ENCODE measurements around the gene SLC28A3. TPM values are rescaled to one million over a fixed set of nuclear protein-coding genes. Genes with fewer than 3 reads are reported as not detected.

The SLC28A3 gene
- total and polyA plus RNA-seq, 10 of the 15 experiments (the other 5 are each of a cell fraction or from before 2014, with no cell fraction given): 0.03 to 0.39 (median 0.07) TPM; not detected in 2

- no peak for TF ChIP-seq ZBTB40 (IDR thresholded peaks at IDR 0.05; ENCODE audit: borderline replicate concordance)
- TF ChIP-seq BRCA1 (IDR thresholded peaks at IDR 0.05; ENCODE audit: low read depth, low read length): no peak
- peak; percentile 45 for TF ChIP-seq RELA (IDR thresholded peaks at IDR 0.05; ENCODE audit: borderline replicate concordance, partially characterized antibody)
- TF ChIP-seq, protein P1, sequence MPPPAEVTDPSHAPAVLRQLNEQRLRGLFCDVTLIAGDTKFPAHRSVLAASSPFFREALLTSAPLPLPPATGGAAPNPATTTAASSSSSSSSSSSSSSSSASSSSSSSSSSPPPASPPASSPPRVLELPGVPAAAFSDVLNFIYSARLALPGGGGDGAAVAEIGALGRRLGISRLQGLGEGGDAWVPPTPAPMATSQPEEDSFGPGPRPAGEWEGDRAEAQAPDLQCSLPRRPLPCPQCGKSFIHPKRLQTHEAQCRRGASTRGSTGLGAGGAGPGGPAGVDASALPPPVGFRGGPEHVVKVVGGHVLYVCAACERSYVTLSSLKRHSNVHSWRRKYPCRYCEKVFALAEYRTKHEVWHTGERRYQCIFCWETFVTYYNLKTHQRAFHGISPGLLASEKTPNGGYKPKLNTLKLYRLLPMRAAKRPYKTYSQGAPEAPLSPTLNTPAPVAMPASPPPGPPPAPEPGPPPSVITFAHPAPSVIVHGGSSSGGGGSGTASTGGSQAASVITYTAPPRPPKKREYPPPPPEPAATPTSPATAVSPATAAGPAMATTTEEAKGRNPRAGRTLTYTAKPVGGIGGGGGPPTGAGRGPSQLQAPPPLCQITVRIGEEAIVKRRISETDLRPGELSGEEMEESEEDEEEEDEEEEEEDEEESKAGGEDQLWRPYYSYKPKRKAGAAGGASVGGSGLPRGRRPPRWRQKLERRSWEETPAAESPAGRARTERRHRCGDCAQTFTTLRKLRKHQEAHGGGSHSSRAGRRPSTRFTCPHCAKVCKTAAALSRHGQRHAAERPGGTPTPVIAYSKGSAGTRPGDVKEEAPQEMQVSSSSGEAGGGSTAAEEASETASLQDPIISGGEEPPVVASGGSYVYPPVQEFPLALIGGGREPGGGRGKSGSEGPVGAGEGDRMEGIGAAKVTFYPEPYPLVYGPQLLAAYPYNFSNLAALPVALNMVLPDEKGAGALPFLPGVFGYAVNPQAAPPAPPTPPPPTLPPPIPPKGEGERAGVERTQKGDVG (CRISPR knock-in tag; IDR thresholded peaks at IDR 0.05): no peak
- no peak for TF ChIP-seq POLR2AphosphoS2 (IDR thresholded peaks at IDR 0.05; ENCODE audit: low read depth, low read length)
- TF ChIP-seq HDAC6 (IDR thresholded peaks at IDR 0.05; ENCODE audit: unreplicated experiment): no peak
- no peak for TF ChIP-seq CBX3 (IDR thresholded peaks at IDR 0.05; ENCODE audit: borderline replicate concordance, low read depth)
- no peak for TF ChIP-seq ESRRA (IDR thresholded peaks at IDR 0.05; ENCODE audit: low read length)
- TF ChIP-seq MYB (IDR thresholded peaks at IDR 0.05; ENCODE audit: borderline replicate concordance, low read depth, low read length): no peak
- TF ChIP-seq, protein P2, sequence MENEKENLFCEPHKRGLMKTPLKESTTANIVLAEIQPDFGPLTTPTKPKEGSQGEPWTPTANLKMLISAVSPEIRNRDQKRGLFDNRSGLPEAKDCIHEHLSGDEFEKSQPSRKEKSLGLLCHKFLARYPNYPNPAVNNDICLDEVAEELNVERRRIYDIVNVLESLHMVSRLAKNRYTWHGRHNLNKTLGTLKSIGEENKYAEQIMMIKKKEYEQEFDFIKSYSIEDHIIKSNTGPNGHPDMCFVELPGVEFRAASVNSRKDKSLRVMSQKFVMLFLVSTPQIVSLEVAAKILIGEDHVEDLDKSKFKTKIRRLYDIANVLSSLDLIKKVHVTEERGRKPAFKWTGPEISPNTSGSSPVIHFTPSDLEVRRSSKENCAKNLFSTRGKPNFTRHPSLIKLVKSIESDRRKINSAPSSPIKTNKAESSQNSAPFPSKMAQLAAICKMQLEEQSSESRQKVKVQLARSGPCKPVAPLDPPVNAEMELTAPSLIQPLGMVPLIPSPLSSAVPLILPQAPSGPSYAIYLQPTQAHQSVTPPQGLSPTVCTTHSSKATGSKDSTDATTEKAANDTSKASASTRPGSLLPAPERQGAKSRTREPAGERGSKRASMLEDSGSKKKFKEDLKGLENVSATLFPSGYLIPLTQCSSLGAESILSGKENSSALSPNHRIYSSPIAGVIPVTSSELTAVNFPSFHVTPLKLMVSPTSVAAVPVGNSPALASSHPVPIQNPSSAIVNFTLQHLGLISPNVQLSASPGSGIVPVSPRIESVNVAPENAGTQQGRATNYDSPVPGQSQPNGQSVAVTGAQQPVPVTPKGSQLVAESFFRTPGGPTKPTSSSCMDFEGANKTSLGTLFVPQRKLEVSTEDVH (IDR thresholded peaks at IDR 0.05; ENCODE audit: low read depth, partially characterized antibody): no peak
- peak; percentile 82 for TF ChIP-seq IKZF1 (conservative IDR thresholded peaks at IDR 0.05)
- 0 out of 2 replicates have a peak, but pooled peaks have one; percentile 34 for TF ChIP-seq ASH2L (IDR thresholded peaks at IDR 0.05; ENCODE audit: borderline replicate concordance, low read depth)
- TF ChIP-seq RAD51 (IDR thresholded peaks at IDR 0.05): no peak
- TF ChIP-seq HDAC2 (IDR thresholded peaks at IDR 0.05): no peak
- TF ChIP-seq DPF2 (IDR thresholded peaks at IDR 0.05): 0 out of 2 replicates have a peak, but pooled peaks have one; percentile 36
- no peak for TF ChIP-seq TBL1XR1 (IDR thresholded peaks at IDR 0.05; ENCODE audit: low read depth, low read length)
- TF ChIP-seq, protein P3, sequence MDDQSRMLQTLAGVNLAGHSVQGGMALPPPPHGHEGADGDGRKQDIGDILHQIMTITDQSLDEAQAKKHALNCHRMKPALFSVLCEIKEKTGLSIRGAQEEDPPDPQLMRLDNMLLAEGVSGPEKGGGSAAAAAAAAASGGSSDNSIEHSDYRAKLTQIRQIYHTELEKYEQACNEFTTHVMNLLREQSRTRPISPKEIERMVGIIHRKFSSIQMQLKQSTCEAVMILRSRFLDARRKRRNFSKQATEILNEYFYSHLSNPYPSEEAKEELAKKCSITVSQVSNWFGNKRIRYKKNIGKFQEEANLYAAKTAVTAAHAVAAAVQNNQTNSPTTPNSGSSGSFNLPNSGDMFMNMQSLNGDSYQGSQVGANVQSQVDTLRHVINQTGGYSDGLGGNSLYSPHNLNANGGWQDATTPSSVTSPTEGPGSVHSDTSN (IDR thresholded peaks at IDR 0.05; ENCODE audit: insufficient replicate concordance, low read depth, low read length): no peak
- TF ChIP-seq CHD4 (IDR thresholded peaks at IDR 0.05): no peak
- no peak for TF ChIP-seq TCF7 (IDR thresholded peaks at IDR 0.05; ENCODE audit: borderline replicate concordance)
Observed at GRCh38 chr9:84293001-84293798, 47.4 kb downstream of the SLC28A3 start (continued).

All from GM12878 (cell line).